ENCODE results near the gene ULK1.

GRCh38 chr12:131913666-131914065 lies 19.2 kb downstream of the ULK1 start:
- TF ChIP-seq POLR2AphosphoS5 (IDR thresholded peaks at IDR 0.05; ENCODE audit: borderline replicate concordance, low read depth, low read length) (no peak), FOXP2 (optimal IDR thresholded peaks at IDR 0.05; ENCODE audit: control extremely low read depth, extremely low read length, insufficient read depth) (no peak), EZH2 (IDR thresholded peaks at IDR 0.05) (no peak)
